IPS-18c (cell line): ENCODE measurements around the gene USP5.
"Not testable (repeated sequence)": the region's sequence is repeated elsewhere in the genome, so short reads cannot be mapped to it uniquely, and the experiment has no call there.

Experiments
- H3K4me3 ChIP-seq: 2 replicates; pipeline ENCODE4 v1.7.0; 2013; ENCODE audit warnings: low read depth, mild to moderate bottlenecking, low read length, moderate library complexity; ENCODE audit not compliant: insufficient read depth
- H3K9me3 ChIP-seq: one replicate; pipeline ENCODE4 v1.6.1; 2013; ENCODE audit warnings: mild to moderate bottlenecking, low read length, moderate library complexity; ENCODE audit not compliant: control insufficient read depth, insufficient read depth

USP5 gene

DNA sequence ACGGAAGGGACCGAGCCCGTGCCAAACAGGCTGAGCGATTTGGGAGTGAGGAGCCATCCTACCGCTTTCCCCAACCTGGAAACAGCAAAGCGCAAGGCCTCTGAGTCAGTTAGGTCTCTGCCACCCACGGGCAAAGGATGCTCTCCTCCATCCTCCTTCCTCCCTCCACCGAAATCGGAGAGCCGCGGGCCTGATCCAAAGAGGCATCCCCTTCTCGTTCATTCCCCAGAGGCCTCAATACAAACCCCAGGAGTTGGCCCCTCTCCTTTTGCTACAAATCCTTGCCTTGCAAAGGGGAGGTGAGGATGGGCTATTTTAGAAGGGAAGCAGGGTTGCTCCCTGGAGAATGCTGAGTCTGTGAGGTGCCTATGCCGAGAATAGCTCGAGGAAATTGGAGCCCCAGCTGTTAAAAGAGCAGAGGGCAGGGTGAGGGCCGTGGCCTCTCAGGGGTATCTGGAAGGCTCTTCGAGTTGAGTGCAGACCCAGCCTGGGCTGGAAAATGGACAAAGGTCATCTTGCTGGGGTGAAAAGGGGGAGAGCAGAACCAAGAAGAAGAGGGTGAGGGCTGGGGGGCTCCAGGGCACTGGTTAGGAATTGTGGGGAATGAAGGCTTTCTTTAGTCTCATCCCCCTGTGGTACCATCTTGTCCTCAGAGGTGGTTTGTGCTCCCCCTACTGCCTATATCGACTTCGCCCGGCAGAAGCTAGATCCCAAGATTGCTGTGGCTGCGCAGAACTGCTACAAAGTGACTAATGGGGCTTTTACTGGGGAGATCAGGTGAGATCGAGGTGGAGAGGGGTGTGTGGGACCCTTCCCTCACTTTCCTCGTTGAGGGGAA, 16.5 kb downstream of the USP5 start:
- H3K4me3 ChIP-seq = peak overlapping the region; percentile 94
- H3K9me3 ChIP-seq = peaks cover 2% of the 10 kb centered on the region

DNA sequence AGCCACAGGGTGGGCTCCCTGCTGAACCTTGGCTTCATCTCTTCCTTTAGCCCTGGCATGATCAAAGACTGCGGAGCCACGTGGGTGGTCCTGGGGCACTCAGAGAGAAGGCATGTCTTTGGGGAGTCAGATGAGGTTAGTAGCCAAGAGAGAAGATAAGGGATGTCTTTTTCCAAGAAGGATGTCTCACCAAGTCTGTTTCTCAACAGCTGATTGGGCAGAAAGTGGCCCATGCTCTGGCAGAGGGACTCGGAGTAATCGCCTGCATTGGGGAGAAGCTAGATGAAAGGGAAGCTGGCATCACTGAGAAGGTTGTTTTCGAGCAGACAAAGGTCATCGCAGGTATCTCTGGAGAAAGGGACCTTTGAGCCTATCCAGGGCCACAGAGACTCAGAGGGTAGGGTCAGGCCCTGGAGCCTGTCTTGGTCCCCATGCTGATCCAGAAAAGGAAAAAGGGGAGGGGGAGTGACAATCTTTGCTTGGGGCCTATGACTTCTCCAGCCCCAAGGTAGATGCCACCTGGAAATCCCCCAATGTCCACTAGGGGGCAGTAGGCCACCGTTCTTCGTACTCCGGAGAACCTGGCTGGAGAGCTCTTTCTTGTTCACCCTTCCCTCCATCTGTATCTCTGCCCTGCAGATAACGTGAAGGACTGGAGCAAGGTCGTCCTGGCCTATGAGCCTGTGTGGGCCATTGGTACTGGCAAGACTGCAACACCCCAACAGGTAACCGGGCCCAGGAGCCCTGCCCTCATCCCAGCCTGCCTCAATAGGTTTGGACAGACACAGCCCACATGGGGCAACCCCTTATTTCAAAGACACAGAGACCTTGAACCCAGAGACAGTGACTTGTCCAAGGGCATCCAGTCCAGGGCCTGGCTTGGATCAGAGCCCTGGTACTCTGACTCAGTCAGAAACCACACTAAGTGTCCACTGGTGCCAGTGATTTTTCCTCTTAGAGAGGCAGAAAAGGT, 17.4 kb downstream of the USP5 start:
- H3K4me3 ChIP-seq = peak overlapping the region; percentile 94
- peaks cover 2% of the 10 kb centered on the region for H3K9me3 ChIP-seq

DNA sequence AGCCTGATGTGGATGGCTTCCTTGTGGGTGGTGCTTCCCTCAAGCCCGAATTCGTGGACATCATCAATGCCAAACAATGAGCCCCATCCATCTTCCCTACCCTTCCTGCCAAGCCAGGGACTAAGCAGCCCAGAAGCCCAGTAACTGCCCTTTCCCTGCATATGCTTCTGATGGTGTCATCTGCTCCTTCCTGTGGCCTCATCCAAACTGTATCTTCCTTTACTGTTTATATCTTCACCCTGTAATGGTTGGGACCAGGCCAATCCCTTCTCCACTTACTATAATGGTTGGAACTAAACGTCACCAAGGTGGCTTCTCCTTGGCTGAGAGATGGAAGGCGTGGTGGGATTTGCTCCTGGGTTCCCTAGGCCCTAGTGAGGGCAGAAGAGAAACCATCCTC, 18.4 kb downstream of the USP5 start:
- H3K9me3 ChIP-seq, H3K4me3 ChIP-seq: not testable (repeated sequence)

DNA sequence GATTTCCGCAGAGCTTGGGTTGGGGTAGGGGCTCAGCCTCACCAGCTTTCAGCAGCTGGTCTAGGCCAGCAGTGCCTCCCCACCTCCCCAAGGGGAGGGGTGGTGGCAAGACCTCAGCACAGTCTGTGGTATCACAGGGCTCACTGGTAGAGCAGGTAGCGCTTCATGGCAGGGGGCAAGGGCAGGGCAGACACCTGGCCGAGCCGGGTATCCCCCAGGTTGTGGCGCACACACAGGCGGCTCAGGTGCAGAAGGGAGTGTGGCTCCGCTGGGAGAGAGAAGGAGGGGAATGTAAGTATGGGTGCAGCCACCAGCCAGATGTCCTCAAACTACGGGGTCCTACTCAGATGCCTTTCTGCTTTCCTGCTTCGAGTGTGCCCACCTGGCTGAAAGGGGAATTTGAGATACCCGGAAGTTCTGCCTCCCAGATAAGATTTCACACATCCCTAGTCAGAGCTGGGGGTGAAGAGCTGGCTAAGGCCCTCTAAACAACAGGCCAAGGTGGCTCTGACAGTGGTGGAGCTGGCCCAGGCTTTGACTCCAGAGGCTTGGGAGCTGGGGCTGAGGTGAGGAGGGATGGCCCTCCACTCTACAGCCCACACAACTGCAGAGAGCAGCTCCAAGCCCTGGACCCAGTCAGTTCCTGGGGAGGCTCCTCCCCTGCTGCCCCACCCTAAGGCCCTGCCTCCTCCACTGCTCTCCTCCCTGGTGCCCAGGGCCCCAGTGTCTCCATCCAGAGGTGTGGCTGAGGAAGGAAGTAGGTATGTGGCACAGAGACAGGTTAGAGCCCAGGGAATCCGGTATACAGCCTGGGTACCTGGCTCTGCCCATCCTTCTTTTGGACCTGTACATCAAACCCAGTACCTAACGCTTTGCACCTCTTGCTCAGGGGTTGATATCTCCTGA, 19.4 kb downstream of the USP5 start:
- Histone ChIP-seq H3K9me3 (peaks cover 2% of the 10 kb centered on the region), H3K4me3 (peak overlapping the region; percentile 94)

DNA sequence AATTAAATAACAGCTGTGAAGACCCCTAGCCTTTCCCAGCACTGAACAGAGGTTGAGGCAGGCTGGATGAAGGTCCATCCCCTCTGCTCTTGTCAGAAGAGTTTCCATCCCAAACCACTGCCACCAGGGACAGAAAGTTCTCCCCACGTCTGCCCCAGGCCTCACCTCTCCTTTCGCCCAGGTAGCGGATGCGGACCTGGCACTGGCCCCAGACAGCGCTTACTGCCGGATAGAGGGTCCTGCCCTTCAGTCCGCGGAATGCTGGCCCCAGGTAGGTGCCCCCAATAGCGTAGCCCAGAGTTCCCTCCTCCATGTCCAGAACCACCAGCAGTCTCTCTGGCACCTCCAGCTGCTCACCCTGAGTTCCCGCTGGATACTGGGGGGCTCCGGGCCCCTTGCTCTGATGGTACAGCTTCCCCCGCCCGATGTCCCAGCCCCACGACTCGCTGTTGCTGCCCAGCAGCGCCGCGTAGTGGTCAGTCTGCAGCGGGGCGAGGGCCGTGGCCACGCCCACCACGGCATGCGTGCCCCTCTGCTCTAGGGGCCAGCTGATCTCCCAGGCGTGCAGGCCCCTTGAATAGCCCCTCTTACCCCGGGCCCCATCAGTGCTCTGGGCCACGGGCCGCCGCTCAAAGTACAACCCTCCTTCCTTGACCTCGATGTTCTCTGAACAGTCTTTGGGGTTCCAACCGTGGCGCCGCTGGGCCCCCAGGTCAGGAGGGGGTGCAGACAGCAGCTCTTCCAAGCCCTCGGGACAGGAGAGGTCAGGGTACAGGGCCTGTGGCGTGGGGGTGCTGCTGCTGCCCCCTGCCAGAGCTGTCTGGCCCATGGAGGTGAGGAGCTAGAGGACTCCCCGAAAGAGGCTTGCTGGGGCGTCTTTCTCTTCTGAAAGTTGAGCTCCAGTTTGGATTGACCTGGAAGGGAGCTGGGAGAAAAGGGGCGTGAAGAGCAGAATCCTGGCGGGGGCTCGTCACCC, 20.4 kb downstream of the USP5 start:
- peak overlapping the region; percentile 94 for H3K4me3 ChIP-seq
- peaks cover 2% of the 10 kb centered on the region for H3K9me3 ChIP-seq

DNA sequence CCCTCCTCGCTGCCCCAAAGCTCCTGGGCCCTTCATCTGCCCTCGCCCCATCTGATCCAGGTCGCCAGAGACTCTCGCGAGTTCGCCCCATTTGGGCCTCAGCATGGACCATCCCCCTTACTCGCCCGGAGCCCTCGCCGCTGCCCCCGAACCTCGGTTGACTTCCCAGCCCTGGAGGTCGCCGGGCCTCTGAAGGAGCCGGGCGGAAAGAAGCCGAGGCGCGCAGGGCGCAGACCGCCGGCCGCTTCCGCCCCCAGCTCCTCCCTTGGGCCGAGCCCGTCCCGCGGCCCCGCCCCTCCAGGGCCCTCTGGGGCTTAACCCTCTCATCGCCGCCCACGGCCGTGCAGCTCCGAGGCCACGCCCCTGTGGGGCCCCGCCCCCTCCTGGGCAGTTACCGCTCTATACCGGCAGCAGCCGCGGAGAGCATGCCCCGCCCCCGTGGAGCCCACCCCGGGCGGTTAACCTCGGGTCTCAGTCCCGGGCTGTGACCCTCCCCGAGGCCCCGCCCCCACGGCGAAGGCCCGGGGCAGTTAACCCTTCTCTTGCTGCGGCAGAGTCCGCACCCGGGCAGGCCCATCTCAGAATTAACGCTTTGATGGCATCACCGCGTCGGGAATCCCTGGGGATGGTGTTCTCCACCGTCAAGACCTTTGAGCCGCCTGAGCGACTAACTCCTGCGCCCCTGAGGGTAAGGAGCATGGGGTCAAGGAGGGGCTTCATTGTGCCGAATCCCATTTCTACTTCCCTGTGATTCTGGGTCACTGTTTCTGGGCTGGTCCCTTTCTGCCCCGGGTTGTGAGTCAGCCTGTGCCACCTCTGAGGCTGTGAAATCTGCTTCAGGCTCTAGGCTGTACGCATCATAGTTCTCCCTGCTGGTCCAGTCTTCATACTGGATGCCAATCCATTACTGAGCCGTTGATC, 21.4 kb downstream of the USP5 start, which contains the start of gene SPSB2:
Gene SPSB2, minus strand, starts transcription at position 210 of the 921 bp plus-strand sequence. CDS start 402 bp downstream, outside the sequence.
- peak within 1 kb of the TSS; percentile 94 for H3K4me3 ChIP-seq

DNA sequence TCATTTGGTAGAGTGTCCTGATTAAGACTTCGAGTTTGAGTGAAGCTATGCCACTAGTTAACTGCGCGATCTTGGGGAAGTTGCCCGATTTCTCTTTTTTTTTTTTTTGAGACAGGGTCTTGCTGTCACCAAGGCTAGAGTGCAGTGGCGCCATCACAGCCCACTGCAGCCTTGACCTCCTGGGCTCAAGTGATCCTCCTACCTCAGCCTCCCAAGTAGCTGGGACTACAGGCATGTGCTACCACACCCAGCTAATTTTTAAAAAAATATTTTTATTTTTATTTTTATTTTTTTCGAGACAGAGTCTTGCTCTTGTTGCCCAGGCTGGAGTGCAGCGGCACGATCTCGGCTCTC, 22.0 kb downstream of the USP5 start:
- not testable (repeated sequence) for H3K9me3 ChIP-seq

More for the DNA sequence above, 21.4 kb downstream of the USP5 start, which contains the start of gene SPSB2:
- H3K9me3 ChIP-seq = peaks cover 1% of the 10 kb centered on the region

DNA sequence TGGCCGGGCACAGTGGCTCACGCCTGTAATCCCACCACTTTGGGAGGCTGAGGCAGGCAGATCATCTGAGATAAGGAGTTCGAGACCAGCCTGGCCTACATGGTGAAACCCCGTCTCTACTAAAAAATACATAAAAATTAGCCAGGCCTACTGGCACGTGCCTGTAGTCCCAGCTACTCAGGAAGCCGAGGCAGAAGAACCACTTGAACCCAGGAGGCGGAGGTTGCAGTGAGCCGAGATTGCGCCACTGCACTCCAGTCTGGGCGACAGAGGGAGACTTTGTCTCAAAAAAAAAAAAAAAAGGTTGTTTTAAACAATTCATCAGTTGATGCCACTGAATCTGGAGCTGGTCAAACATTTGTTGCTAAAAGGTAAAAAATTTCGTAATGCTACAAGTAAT, 27.9 kb downstream of the USP5 start:
- not testable (repeated sequence) for H3K9me3 ChIP-seq, H3K4me3 ChIP-seq

More for the DNA sequence above, 22.0 kb downstream of the USP5 start:
- peak overlapping the region; percentile 46 for H3K4me3 ChIP-seq

DNA sequence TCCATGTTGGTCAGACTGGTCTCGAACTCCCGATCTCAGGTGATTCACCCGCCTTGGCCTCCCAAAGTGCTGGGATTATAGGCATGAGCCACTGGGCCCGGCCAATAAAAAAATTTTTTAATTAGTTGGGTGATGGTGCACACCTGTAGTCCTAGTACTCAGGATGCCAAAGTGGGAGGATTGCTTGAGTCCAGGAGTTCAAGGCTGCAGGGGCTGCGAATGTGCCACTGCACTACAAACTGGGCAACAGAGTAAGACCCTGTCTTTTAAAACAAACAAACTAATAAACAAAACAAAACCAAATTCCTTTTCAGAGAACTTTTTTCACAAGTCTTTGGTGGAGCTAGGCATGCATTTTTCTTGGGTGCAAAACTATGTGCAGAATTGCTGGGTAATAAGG, 31.3 kb downstream of the USP5 start:
- no peaks in the 10 kb centered on the region for H3K9me3 ChIP-seq
- H3K4me3 ChIP-seq = no peak overlapping the region

DNA sequence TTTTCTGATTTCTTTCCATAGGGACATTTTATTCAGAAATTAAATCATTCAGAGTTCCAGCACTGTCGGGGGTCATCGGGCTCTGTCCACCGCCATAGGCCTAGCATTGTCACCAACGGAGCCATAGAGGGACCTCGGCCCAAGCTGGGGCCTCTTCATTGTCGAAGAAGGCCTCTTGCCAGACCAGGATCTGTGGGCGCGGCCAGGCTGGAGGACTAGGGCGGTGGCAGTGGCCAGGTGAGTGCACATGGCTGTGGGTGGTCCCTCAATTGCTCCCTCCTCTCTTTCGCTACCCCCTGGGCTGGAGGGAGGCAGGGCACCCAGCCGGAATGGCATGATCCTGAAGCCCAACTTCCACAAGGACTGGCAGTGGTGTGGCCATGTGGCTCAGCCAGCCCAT, 31.7 kb downstream of the USP5 start:
- Histone ChIP-seq H3K4me3 (peak overlapping the region; percentile 31; the same call in 1 of the 2 replicates), H3K9me3 (no peaks in the 10 kb centered on the region)

DNA sequence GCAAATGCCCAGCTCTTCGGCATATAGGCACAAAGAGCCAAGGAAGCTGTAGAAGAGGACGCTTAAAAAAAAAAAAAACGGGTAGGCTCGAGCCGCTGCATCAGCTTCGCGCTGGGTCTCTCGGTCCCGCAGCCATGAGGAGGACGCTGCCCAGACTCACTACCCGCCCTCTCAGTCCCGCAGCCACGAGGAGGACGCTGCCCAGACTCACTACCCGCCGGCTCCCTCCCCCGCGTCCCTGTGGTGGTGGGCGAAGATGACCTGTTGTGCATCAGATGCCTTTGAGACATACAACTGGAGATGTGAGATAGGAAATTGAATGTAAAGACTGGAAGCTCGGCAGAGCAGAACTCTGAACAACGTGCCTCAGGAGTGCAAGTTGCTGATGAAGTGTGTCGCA, 32.6 kb downstream of the USP5 start:
- Histone ChIP-seq H3K4me3 (no peak overlapping the region), H3K9me3 (no peaks in the 10 kb centered on the region)

DNA sequence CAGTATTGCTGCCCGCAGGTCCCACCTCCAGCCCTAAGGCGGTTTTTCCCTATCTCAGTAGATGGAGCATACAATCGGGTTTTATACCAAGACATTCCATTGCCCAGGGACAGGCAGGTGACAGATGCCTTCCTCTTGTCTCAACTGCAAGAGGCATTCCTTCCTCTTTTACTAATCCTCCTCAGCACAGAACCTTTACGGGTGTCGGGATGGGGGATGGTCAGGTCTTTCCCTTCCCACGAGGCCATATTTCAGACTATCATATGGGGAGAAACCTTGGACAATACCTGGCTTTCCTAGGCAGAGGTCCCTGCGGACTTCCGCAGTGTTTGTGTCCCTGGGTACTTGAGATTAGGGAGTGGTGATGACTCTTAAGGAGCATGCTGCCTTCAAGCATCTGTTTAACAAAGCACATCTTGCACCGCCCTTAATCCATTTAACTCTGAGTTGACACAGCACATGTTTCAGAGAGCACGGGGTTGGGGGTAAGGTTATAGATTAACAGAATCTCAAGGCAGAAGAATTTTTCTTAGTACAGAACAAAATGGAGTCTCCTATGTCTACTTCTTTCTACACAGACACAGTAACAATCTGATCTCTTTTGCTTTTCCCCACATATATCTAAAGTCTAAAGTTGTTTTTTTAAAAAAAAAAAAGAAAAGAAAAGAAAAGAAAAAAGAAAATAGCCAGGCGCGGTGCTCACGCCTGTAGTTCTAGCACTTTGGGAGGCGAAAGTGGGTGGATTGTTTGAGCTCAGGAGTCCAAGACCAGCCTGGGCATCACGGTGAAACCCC, 34.5 kb downstream of the USP5 start:
- not testable (repeated sequence) for H3K9me3 ChIP-seq, H3K4me3 ChIP-seq

DNA sequence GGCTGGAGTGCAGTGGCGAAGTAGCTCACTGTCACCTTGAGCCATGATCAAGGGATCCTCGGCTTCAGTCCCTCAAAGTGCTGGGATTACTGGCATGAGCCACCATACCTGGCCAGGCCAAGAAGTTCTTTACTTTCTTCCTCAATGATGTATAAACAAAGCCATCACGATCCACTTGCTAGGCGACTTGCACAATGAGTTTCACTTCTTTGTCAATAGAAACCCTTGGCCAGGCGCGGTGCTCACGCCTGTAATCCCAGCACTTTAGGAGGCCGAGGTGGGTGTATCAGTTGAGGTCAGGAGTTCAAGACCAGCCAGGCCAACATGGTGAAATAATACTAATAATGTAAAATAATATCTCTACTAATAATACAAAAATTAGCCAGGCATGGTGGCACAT, 35.5 kb downstream of the USP5 start:
- no peaks in the 10 kb centered on the region for H3K9me3 ChIP-seq
- no peak overlapping the region for H3K4me3 ChIP-seq

DNA sequence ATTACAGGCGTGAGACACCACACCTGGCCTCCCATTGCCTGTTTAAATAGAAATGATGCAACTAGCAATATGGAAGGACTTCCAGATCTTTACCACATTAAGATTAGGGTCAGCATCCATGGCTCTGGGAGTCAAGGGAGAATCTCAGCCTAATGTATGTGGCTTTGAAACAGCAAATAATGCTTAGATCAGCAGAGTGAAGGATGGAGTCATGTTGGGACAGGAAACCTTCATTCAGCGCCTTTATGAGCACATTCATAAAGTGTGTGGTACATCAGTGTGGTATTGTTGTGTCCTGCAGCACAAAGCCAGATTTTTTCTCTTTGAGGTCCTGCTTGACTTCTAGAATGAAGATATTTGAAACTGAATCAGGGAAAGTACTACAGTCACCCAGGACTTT, 36.4 kb downstream of the USP5 start:
- H3K9me3 ChIP-seq = no peaks in the 10 kb centered on the region
- H3K4me3 ChIP-seq = no peak overlapping the region
